Measurements from ENCODE around the gene XRN1. TPM values are rescaled to one million over a fixed set of nuclear protein-coding genes. Genes with fewer than 3 reads are reported as not detected.
"Not testable (repeated sequence)": the region's sequence is repeated elsewhere in the genome, so short reads cannot be mapped to it uniquely, and the experiment has no call there.

The XRN1 gene
- total RNA-seq, 1 donor, result 164 TPM

DNA sequence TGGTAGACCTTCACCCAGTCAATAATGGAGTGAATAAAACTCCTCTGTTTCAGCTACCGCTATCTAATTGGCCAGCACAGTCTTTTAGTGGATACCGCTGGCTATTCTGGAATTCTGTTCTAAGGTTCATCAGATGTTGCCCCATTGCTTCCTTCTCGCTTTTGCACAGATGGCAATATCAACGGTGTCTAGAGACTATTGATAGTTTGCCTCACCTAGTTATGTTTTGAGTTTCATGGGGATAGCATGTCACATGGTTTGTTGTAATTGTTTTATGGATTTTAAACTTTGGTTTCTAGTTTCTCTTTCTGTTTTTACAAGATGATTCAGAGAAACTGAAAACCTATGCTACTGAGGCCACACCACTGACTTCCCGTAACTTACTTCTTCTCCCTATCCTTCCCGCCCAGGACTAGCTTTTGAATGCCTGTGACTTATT is 2.0 kb downstream of the XRN1 start:
- peaks cover 25% of the 10 kb centered on the region for H3K4me1 ChIP-seq (ENCODE audit: insufficient read depth, low read length)
- no peaks in the 10 kb centered on the region for H3K9me3 ChIP-seq (ENCODE audit: low read depth, low read length)
- peak overlapping the region; percentile 19 for H3K4me3 ChIP-seq (ENCODE audit: low read length)
- no peaks in the 10 kb centered on the region for H3K27me3 ChIP-seq (ENCODE audit: insufficient read depth, low read length)

GRCh38 chr3:142444343-142444742 is 3.5 kb downstream of the XRN1 start:
- H3K27me3 ChIP-seq (ENCODE audit: insufficient read depth, low read length), result no peaks in the 10 kb centered on the region
- no peaks in the 10 kb centered on the region for H3K9me3 ChIP-seq (ENCODE audit: low read depth, low read length)
- peaks cover 25% of the 10 kb centered on the region for H3K4me1 ChIP-seq (ENCODE audit: insufficient read depth, low read length)
- no peak overlapping the region for H3K4me3 ChIP-seq (ENCODE audit: low read length)

- not testable (repeated sequence) for H3K27me3 ChIP-seq (ENCODE audit: insufficient read depth, low read length); H3K4me3 ChIP-seq (ENCODE audit: low read length); H3K9me3 ChIP-seq (ENCODE audit: low read depth, low read length)
- peaks cover 25% of the 10 kb centered on the region for H3K4me1 ChIP-seq (ENCODE audit: insufficient read depth, low read length)
Observed at GRCh38 chr3:142443060-142443459, 4.8 kb downstream of the XRN1 start.

DNA sequence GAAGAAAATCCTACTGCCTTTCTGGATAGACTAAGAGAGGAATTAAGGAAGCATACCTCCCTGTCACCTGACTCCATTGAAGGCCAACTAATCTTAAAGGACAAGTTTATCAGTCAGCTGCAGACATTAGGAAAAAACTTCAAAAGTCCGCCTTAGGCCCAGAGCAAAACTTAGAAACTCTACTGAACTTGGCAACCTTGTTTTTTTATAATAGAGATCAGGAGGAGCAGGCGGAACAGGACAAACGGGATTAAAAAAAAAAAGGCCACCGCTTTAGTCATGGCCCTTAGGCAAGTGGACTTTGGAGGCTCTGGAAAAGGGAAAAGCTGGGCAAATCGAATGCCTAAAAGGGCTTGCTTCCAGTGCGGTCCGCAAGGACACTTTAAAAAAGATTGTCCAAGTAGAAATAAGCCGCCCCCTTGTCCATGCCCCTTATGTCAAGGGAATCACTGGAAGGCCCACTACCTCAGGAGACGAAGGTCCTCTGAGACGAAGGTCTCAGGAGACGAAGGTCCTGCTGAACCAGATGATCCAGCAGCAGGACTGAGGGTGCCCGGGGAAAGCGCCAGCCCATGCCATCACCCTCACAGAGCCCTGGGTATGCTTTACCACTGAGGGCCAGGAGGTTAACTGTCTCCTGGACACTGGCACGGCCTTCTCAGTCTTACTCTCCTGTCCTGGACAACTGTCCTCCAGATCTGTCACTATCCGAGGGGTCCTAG is 8.2 kb downstream of the XRN1 start:
- H3K4me1 ChIP-seq (ENCODE audit: insufficient read depth, low read length), result peaks cover 10% of the 10 kb centered on the region
- H3K27me3 ChIP-seq (ENCODE audit: insufficient read depth, low read length); H3K4me3 ChIP-seq (ENCODE audit: low read length): not testable (repeated sequence)

DNA sequence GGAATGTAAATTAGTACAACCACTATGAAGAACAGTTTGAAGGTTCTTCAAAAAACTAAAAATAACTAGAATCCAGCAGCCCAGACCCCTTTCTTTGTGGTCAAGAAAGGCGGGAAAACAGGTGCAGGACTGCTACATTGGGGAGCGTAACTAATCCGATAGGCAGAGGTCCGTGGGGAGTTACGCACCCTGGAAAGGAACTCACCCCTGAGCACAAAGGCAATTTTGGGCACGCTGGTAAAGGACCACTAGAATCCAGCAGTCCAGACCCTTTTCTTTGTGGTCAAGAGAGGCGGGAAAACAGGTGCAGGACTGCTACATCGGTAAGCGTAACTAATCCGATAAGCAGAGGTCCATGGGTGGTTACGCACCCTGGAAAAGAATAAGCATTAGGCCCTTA is 9.7 kb downstream of the XRN1 start:
- not testable (repeated sequence) for H3K27me3 ChIP-seq (ENCODE audit: insufficient read depth, low read length); H3K4me3 ChIP-seq (ENCODE audit: low read length); H3K9me3 ChIP-seq (ENCODE audit: low read depth, low read length)

More for the DNA sequence above, 8.2 kb downstream of the XRN1 start:
- not testable (repeated sequence) for H3K9me3 ChIP-seq (ENCODE audit: low read depth, low read length)

GRCh38 chr3:142436951-142437585 is 10.8 kb downstream of the XRN1 start:
- Histone ChIP-seq H3K4me1 (ENCODE audit: insufficient read depth, low read length) (no peaks in the 10 kb centered on the region), H3K27me3 (ENCODE audit: insufficient read depth, low read length) (no peaks in the 10 kb centered on the region), H3K4me3 (ENCODE audit: low read length) (no peak overlapping the region), H3K9me3 (ENCODE audit: low read depth, low read length) (no peaks in the 10 kb centered on the region)

More for the DNA sequence above, 9.7 kb downstream of the XRN1 start:
- H3K4me1 ChIP-seq (ENCODE audit: insufficient read depth, low read length), result not testable (repeated sequence)

- Histone ChIP-seq H3K9me3 (ENCODE audit: low read depth, low read length) (no peaks in the 10 kb centered on the region), H3K4me3 (ENCODE audit: low read length) (no peak overlapping the region), H3K27me3 (ENCODE audit: insufficient read depth, low read length) (no peaks in the 10 kb centered on the region), H3K4me1 (ENCODE audit: insufficient read depth, low read length) (no peaks in the 10 kb centered on the region)
Observed at GRCh38 chr3:142434503-142434902, 13.3 kb downstream of the XRN1 start.

GRCh38 chr3:142433110-142433509 is 14.7 kb downstream of the XRN1 start:
- Histone ChIP-seq H3K9me3 (ENCODE audit: low read depth, low read length) (no peaks in the 10 kb centered on the region), H3K27me3 (ENCODE audit: insufficient read depth, low read length) (no peaks in the 10 kb centered on the region), H3K4me3 (ENCODE audit: low read length) (no peak overlapping the region), H3K4me1 (ENCODE audit: insufficient read depth, low read length) (no peaks in the 10 kb centered on the region)

GRCh38 chr3:142429582-142429981 is 18.3 kb downstream of the XRN1 start:
- Histone ChIP-seq H3K4me3 (ENCODE audit: low read length) (no peak overlapping the region), H3K9me3 (ENCODE audit: low read depth, low read length) (no peaks in the 10 kb centered on the region), H3K27me3 (ENCODE audit: insufficient read depth, low read length) (no peaks in the 10 kb centered on the region), H3K4me1 (ENCODE audit: insufficient read depth, low read length) (no peaks in the 10 kb centered on the region)

GRCh38 chr3:142424754-142425153 is 23.1 kb downstream of the XRN1 start:
- no peak overlapping the region for H3K4me3 ChIP-seq (ENCODE audit: low read length)
- no peaks in the 10 kb centered on the region for H3K27me3 ChIP-seq (ENCODE audit: insufficient read depth, low read length)
- H3K9me3 ChIP-seq (ENCODE audit: low read depth, low read length), result no peaks in the 10 kb centered on the region
- no peaks in the 10 kb centered on the region for H3K4me1 ChIP-seq (ENCODE audit: insufficient read depth, low read length)

GRCh38 chr3:142418926-142419592 is 28.8 kb downstream of the XRN1 start:
- H3K9me3 ChIP-seq (ENCODE audit: low read depth, low read length), result no peaks in the 10 kb centered on the region
- no peaks in the 10 kb centered on the region for H3K27me3 ChIP-seq (ENCODE audit: insufficient read depth, low read length)
- no peaks in the 10 kb centered on the region for H3K4me1 ChIP-seq (ENCODE audit: insufficient read depth, low read length)
- H3K4me3 ChIP-seq (ENCODE audit: low read length), result no peak overlapping the region

DNA sequence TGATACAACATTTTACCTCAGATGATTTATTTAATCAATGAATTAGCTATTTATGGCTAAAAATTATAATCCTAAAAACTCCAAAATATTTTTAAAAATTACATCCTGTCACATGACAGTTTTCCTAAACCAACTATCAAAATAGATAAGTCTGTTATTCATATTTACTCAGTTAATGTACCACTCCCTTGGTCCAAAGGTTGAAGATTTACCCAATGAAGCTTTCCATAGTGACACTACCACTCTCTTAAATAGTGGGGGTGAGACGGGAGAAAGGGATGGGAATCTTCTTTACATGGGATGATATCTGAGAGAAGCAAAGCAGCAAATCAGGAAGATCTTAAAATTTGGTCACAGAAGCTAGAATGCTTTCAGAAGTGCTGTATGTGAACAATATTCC is 30.5 kb downstream of the XRN1 start:
- H3K4me1 ChIP-seq (ENCODE audit: insufficient read depth, low read length), result no peaks in the 10 kb centered on the region
- H3K27me3 ChIP-seq (ENCODE audit: insufficient read depth, low read length), result no peaks in the 10 kb centered on the region
- no peak overlapping the region for H3K4me3 ChIP-seq (ENCODE audit: low read length)
- no peaks in the 10 kb centered on the region for H3K9me3 ChIP-seq (ENCODE audit: low read depth, low read length)

DNA sequence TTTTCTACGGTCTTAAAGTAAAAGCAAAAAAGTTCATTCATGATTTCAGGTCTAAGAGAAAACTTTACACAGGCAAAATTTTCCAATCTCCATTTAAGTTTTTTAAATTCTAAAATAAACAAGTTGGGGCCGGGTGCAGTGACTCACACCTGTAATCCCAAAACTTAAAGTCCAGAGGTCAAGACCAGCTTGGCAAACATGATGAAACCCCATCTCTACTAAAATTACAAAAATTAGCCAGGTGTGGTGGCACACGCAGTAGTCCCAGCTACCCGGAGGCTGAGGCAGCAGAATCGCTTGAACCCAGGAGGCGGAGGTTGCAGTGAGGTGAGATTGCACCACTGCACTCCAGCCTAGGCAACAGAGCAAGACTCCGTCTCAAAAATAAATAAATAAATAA is 47.3 kb downstream of the XRN1 start:
- H3K4me1 ChIP-seq (ENCODE audit: insufficient read depth, low read length); H3K4me3 ChIP-seq (ENCODE audit: low read length); H3K27me3 ChIP-seq (ENCODE audit: insufficient read depth, low read length); H3K9me3 ChIP-seq (ENCODE audit: low read depth, low read length): not testable (repeated sequence)

DNA sequence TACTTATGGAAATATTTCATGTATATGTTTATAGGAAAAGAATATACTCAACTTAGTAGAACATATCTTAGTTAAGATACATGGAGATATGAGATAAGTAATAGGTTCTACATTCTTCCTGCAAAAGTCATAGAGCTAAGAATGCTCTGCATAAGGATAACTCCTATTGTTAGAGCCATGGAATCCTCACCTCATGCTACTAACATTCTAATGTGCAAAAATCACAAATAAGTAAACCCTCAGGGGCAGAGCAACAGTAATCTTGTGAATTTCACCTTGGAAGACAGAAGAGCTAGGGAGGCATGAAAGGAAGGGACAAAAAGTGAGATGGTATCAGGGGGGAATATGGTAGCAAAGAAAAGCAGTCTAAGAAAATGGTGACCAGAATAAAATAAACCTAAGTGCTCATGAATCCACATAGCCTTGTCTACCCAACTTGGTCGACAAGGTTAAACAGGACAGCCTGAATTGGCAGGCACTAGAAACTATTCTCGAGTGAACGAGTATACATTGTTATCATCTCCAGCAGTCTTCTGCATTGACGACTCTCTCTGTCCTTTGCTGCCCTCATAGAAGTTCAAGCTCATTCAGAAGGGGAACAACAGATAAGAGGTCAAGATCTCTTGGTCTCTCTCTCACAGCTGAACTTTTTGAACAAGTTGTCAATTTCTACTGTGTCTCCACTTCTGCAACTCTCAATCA is 52.8 kb downstream of the XRN1 start:
- Histone ChIP-seq H3K9me3 (ENCODE audit: low read depth, low read length) (no peaks in the 10 kb centered on the region), H3K27me3 (ENCODE audit: insufficient read depth, low read length) (no peaks in the 10 kb centered on the region), H3K4me3 (ENCODE audit: low read length) (no peak overlapping the region), H3K4me1 (ENCODE audit: insufficient read depth, low read length) (no peaks in the 10 kb centered on the region)

- Histone ChIP-seq H3K27me3 (ENCODE audit: insufficient read depth, low read length) (no peaks in the 10 kb centered on the region), H3K4me1 (ENCODE audit: insufficient read depth, low read length) (no peaks in the 10 kb centered on the region), H3K9me3 (ENCODE audit: low read depth, low read length) (no peaks in the 10 kb centered on the region), H3K4me3 (ENCODE audit: low read length) (no peak overlapping the region)
Observed at GRCh38 chr3:142385078-142385477, 62.8 kb downstream of the XRN1 start.
